NB4 (cell line): Measurements from ENCODE around the gene RCBTB1.
"Not testable (repeated sequence)": the region's sequence is repeated elsewhere in the genome, so short reads cannot be mapped to it uniquely, and the experiment has no call there.

Experiments used
- DNase-seq: peaks from one replicate; pipeline ENCODE4 v3.0.0; 2010; ENCODE audit warnings: low read depth
- H3K4me3 ChIP-seq: one replicate; pipeline ENCODE4 v1.5.1; 2011; ENCODE audit warnings: mild to moderate bottlenecking, low read depth, low read length, moderate library complexity
- MYC ChIP-seq: IDR thresholded peaks from 2 replicates; pipeline ENCODE4 v1.6.1; 2011; ENCODE audit warnings: low read depth, low read length
- POLR2A ChIP-seq: IDR thresholded peaks from 2 replicates; pipeline ENCODE4 v1.6.1; 2011; ENCODE audit warnings: mild to moderate bottlenecking; ENCODE audit not compliant: insufficient read length; ENCODE audit errors: extremely low read depth
- TF ChIP-seq, protein P1 (sequence below): IDR thresholded peaks from one replicate; pipeline ENCODE4 v1.5.1; 2012; ENCODE audit warnings: low read depth, low read length
- TF ChIP-seq, protein P2 (sequence below): IDR thresholded peaks from 2 replicates; pipeline ENCODE4 v1.6.1; 2011; ENCODE audit warnings: low read depth, low read length

RCBTB1 gene

DNA sequence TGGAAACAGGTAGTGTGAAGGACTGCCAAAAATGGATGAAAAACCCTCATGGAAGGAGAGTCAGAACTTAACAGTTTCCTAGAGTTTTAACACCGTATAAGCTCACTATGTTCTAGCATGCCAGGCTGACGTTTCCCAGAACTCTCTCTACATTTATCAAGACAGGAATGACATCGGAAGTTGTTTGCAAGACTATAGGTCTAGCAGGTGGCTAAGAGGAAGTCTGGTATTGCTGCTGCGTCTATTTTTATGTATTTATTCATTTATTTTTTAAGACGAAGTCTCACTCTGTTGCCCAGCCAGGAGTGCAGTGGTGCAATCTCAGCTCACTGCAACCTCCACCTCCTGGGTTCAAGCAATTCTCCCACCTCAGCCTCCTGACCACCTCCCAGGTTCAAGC is 22.4 kb upstream of the RCBTB1 start:
- H3K4me3 ChIP-seq: no peak overlapping the region
- TF ChIP-seq POLR2A: no peak
- TF ChIP-seq, protein P1, sequence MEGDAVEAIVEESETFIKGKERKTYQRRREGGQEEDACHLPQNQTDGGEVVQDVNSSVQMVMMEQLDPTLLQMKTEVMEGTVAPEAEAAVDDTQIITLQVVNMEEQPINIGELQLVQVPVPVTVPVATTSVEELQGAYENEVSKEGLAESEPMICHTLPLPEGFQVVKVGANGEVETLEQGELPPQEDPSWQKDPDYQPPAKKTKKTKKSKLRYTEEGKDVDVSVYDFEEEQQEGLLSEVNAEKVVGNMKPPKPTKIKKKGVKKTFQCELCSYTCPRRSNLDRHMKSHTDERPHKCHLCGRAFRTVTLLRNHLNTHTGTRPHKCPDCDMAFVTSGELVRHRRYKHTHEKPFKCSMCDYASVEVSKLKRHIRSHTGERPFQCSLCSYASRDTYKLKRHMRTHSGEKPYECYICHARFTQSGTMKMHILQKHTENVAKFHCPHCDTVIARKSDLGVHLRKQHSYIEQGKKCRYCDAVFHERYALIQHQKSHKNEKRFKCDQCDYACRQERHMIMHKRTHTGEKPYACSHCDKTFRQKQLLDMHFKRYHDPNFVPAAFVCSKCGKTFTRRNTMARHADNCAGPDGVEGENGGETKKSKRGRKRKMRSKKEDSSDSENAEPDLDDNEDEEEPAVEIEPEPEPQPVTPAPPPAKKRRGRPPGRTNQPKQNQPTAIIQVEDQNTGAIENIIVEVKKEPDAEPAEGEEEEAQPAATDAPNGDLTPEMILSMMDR: no peak
- TF ChIP-seq MYC: no peak
- TF ChIP-seq, protein P2, sequence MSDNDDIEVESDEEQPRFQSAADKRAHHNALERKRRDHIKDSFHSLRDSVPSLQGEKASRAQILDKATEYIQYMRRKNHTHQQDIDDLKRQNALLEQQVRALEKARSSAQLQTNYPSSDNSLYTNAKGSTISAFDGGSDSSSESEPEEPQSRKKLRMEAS: no peak

GRCh38 chr13:49606747-49607648 is 21.6 kb upstream of the RCBTB1 start:
- TF ChIP-seq, protein P1: peak; percentile 84
- 0 out of 2 replicates have a peak, but pooled peaks have one; percentile 22 for TF ChIP-seq MYC
- TF ChIP-seq, protein P2: peak; percentile 70
- no peak for TF ChIP-seq POLR2A
- H3K4me3 ChIP-seq: peak overlapping the region; percentile 30

More for the DNA sequence above, 22.4 kb upstream of the RCBTB1 start:
- no peak for DNase-seq

DNA sequence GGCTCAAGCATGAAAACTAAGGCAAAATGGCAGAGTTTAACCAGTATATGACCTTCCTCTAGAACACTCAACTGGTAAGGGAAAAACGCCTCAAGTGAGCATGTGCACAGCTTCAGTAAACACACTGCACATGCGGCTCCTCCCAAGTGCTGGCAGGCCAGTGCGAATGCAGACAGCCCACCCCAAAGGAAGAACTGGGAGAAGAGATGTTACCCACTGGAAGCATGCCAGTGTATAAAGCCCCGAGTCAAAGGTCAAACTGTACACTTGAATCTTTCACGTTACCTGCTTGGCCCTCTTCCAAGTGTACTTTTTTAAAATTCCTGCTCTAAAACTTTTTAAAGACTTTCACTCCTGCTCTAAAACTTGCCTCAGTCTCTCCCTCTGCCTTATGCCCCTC is 19.2 kb upstream of the RCBTB1 start:
- no peak overlapping the region for H3K4me3 ChIP-seq
- TF ChIP-seq MYC (no peak), POLR2A (no peak)
- TF ChIP-seq, protein P1: no peak
- TF ChIP-seq, protein P2: no peak
- DNase-seq: no peak

More at GRCh38 chr13:49606747-49607648, 21.6 kb upstream of the RCBTB1 start:
- peak; percentile 90 for DNase-seq

GRCh38 chr13:49602615-49603014 is 17.3 kb upstream of the RCBTB1 start:
- not testable (repeated sequence) for H3K4me3 ChIP-seq, DNase-seq

GRCh38 chr13:49602005-49602404 is 16.6 kb upstream of the RCBTB1 start:
- TF ChIP-seq POLR2A: no peak
- no peak for TF ChIP-seq MYC
- TF ChIP-seq, protein P2: no peak
- TF ChIP-seq, protein P1: no peak
- H3K4me3 ChIP-seq: no peak overlapping the region
- no peak for DNase-seq

DNA sequence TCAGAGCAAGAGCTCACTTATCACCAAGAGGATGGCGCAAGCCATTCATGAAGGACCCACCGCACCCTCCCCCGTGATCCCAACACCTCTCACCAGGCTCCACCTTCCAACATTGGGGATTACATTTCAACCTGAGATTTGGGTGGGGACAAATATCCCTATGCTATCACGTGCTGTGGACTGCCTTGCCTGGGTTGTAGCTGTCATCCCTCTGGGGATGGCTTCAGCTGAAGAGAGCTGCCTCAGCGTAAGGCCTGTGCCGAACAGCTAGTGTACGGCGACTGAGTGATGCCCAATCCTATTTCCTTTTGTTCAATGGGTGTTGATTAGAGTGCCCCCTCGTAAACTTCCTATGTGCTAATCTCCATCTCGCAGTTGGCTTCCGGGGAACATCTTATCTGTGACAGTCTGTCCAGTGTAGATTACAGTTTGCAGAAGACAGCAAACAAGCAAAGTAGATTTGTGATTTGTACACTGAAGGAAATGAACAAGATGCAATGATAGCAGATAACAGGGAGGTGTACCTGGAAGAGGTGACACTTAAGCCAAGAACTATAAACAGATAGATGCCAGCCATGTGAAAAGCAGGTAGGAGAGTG is 11.8 kb upstream of the RCBTB1 start:
- TF ChIP-seq, protein P2: no peak
- TF ChIP-seq POLR2A (no peak), MYC (no peak)
- TF ChIP-seq, protein P1: no peak
- DNase-seq: no peak

More for the DNA sequence above, 11.8 kb upstream of the RCBTB1 start:
- no peak overlapping the region for H3K4me3 ChIP-seq
